ENCODE measurements around the gene GOLGA6L1.
"Not testable (repeated sequence)": the region's sequence is repeated elsewhere in the genome, so short reads cannot be mapped to it uniquely, and the experiment has no call there.

GOLGA6L1 gene

GRCh38 chr15:23136722-23137121 lies at the start of gene GOLGA6L1:
Gene GOLGA6L1 (minus strand): TSS chr15:23136822. CDS start chr15:23136731, 91 bp downstream.
- not testable (repeated sequence) for DNase-seq (ENCODE audit: low spot score)

GRCh38 chr15:23181201-23181600 lies 44.6 kb upstream of the GOLGA6L1 start:
- DNase-seq (ENCODE audit: low spot score) = not testable (repeated sequence)

GRCh38 chr15:23180547-23180927 lies 43.9 kb upstream of the GOLGA6L1 start:
- DNase-seq (ENCODE audit: low spot score) = not testable (repeated sequence)

GRCh38 chr15:23179768-23180546 lies 43.3 kb upstream of the GOLGA6L1 start:
- DNase-seq (ENCODE audit: low spot score) = not testable (repeated sequence)

GRCh38 chr15:23176683-23177082 lies 40.1 kb upstream of the GOLGA6L1 start:
- DNase-seq (ENCODE audit: low spot score) = not testable (repeated sequence)

- DNase-seq (ENCODE audit: low spot score) = not testable (repeated sequence)
Observed at GRCh38 chr15:23175606-23176005, 39.0 kb upstream of the GOLGA6L1 start.

- not testable (repeated sequence) for DNase-seq (ENCODE audit: low spot score)
Observed at GRCh38 chr15:23174609-23175140, 38.1 kb upstream of the GOLGA6L1 start.

GRCh38 chr15:23132787-23133186 lies 3.8 kb downstream of the GOLGA6L1 start:
- not testable (repeated sequence) for DNase-seq (ENCODE audit: low spot score)

GRCh38 chr15:23118208-23118607 lies 18.4 kb downstream of the GOLGA6L1 start:
- DNase-seq (ENCODE audit: low spot score) = no peak

GRCh38 chr15:23095796-23096195 lies 40.8 kb downstream of the GOLGA6L1 start:
- no peak for DNase-seq (ENCODE audit: low spot score)

- DNase-seq (ENCODE audit: low spot score) = no peak
Observed at GRCh38 chr15:23083115-23083514, 53.5 kb downstream of the GOLGA6L1 start.

GRCh38 chr15:23081996-23082737 lies 54.5 kb downstream of the GOLGA6L1 start:
- not testable (repeated sequence) for DNase-seq (ENCODE audit: low spot score)

GRCh38 chr15:23081271-23081670 lies 55.4 kb downstream of the GOLGA6L1 start:
- no peak for DNase-seq (ENCODE audit: low spot score)

GRCh38 chr15:23079766-23080165 lies 56.9 kb downstream of the GOLGA6L1 start:
- no peak for DNase-seq (ENCODE audit: low spot score)

Data from hematopoietic multipotent progenitor cell treated with erythropoietin and hydrocortisone succinate and interleukin-3 and kit ligand, for 15 days (in vitro differentiated cells).